MM.1S (cell line): ENCODE data around the gene TYMS.

Experiments
- EZH2 ChIP-seq: fragments of 300-600 bp; sonication (generic); optimal IDR thresholded peaks from 2 replicates; pipeline ENCODE3; 2017; ENCODE audit warnings: low read depth, mild to moderate bottlenecking, antibody characterized with exemption, low read length, mixed read lengths
- EZH2phosphoT487 ChIP-seq: fragments of 300-600 bp; sonication (generic); IDR thresholded peaks from 2 replicates; pipeline ENCODE4 v1.6.1; 2018; ENCODE audit warnings: antibody characterized with exemption, low read length
- TF ChIP-seq, protein P1 (sequence below): fragments of 300-600 bp; sonication (generic); IDR thresholded peaks from 2 replicates; pipeline ENCODE4 v1.5.1; 2016; ENCODE audit warnings: antibody characterized with exemption, low read length, mixed read lengths

- TF ChIP-seq, protein P1, sequence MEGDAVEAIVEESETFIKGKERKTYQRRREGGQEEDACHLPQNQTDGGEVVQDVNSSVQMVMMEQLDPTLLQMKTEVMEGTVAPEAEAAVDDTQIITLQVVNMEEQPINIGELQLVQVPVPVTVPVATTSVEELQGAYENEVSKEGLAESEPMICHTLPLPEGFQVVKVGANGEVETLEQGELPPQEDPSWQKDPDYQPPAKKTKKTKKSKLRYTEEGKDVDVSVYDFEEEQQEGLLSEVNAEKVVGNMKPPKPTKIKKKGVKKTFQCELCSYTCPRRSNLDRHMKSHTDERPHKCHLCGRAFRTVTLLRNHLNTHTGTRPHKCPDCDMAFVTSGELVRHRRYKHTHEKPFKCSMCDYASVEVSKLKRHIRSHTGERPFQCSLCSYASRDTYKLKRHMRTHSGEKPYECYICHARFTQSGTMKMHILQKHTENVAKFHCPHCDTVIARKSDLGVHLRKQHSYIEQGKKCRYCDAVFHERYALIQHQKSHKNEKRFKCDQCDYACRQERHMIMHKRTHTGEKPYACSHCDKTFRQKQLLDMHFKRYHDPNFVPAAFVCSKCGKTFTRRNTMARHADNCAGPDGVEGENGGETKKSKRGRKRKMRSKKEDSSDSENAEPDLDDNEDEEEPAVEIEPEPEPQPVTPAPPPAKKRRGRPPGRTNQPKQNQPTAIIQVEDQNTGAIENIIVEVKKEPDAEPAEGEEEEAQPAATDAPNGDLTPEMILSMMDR: no peak
- TF ChIP-seq EZH2 (no peak), EZH2phosphoT487 (no peak)
These were observed 39.4 kb upstream of the TYMS start for GRCh38 chr18:617970-618504.
